HG03045 (cell line): ENCODE results near the gene LIPN.
"Not testable (repeated sequence)": the region's sequence is repeated elsewhere in the genome, so short reads cannot be mapped to it uniquely, and the experiment has no call there.

Experiments used
- ATAC-seq: cut with Tn5 transposase; IDR thresholded peaks from one replicate; pipeline ENCODE4 v1.9.1; 2021; ENCODE audit warnings: mild to moderate bottlenecking, moderate library complexity; ENCODE audit not compliant: unreplicated experiment

Gene LIPN, protein sequence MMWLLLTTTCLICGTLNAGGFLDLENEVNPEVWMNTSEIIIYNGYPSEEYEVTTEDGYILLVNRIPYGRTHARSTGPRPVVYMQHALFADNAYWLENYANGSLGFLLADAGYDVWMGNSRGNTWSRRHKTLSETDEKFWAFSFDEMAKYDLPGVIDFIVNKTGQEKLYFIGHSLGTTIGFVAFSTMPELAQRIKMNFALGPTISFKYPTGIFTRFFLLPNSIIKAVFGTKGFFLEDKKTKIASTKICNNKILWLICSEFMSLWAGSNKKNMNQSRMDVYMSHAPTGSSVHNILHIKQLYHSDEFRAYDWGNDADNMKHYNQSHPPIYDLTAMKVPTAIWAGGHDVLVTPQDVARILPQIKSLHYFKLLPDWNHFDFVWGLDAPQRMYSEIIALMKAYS

DNA sequence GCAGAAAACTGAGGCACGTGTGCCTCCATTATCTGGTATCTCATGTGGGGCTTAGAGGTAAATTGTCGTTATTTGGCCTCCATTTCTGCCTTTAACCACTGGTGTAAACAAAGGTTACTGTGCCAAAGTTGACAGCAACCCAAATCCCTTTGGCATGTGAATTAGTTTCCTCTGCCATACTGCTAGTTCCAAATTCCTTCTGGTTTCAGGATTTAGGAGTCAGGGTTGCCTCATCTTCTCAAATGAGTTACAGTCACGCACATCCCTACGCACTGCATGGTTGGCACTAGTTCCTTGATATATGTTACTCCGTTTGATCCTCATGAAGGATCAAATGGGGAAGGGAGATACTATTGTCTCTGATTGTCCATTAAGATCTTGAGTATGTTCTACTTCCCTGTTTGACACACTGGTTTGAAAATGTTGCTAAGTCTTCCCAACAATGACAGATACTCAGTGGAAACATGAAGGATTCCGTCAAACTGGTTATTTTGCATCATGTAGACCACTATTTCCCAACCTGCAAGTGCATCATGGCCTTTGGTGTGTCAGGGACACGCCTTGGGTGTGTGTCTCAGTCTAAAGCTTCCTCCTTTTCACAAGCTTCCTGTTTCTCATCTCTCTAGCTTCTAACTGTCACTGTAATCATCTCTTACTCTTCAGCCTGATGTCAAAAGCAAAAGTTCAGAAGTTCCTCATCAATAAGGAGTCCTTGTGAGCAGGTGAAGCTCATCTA lies at the start of gene LIPN:
LIPN (plus strand) TSS at position 655 of the 736 bp plus-strand sequence. CDS start 1,386 bp downstream, outside the sequence.
- ATAC-seq: no peak

DNA sequence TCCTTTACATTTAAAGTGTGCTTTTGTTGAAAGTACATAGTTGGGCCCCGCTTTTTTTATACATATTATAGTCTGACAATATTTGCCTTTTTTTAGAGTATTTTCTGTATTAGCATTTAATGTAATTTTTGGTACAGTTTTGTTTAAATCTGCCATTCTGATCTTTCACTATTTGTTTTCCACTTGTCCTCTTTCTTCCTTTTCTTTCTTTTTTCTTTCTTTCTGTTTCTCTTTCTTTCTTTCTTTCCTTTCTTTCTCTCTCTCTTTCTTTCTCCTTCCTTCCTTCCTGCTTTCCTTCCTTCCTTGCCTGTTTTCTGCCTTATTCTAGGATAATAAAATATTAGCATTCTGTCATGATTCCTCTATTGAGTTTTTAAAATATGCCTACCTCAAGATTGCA lies 44.3 kb upstream of the LIPN start:
- ATAC-seq: no peak

DNA sequence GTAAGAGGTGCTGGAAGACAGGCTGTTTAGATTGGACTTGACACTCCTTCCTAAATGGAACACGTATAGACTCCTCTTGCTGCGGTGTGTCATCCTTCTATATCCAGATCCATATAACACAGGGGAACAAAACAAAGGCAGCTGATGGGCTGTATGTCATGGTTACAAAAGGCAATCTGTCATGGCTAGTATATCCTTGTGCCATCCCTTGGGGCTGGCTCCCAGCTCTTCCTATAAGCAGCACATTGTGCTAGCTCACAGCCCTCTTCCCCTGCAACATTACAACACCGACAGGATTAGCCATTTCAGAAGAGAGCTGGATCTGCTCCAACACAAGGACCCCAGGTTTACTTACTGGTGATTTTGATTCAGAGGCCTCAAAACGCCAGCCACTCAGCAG lies 38.4 kb upstream of the LIPN start:
- ATAC-seq: no peak

DNA sequence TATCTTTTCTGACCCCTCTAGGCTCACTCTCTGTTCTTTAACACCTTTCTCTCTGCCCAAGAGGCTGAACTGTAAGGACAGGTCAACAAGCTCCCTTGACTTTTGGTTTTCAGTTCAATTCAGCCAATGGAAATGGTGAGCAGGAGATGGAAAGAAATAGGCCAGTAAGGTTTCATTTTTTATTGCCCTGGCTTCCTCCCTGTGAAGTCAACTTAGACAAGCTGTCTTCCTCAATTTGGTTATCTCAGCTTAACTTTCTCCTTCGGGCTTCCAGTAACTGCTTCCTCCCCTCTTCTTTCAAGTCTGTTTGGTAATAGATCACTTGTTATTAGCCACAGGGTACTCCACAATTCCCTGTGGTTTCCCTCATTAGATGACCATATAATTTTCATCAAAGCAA lies 34.0 kb upstream of the LIPN start:
- no peak for ATAC-seq

DNA sequence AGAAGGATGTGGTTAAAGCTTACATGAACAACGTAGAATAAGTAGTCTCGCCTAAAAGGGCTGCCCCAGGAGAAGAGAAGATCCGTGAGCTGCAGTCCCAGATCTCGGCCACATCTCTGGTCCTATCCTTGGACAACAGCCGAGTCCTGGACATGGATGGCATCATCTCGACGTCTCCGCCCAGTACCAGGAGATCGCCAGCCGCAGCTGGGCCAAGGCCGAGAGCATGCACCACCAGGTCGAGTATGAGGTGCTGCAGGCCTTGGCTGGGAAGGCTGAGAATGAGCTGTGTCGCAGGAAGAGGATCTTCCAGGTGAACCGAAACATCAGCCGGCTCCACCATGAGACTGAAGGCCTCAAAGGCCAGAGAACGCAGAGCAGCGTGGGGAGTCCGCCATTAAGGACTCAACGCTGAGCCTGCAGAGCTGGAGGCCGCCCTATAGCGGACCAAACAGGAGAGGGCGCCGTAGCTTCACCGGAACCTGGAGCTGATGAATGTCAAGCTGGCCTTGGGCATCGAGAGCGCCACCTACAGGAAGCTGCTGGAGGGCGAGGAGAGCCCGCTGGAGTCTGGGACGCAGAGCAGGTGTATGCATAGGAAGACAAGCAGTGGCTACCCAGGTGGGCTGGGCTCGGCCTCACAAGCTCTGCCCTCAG lies 31.6 kb upstream of the LIPN start:
- no peak for ATAC-seq

DNA sequence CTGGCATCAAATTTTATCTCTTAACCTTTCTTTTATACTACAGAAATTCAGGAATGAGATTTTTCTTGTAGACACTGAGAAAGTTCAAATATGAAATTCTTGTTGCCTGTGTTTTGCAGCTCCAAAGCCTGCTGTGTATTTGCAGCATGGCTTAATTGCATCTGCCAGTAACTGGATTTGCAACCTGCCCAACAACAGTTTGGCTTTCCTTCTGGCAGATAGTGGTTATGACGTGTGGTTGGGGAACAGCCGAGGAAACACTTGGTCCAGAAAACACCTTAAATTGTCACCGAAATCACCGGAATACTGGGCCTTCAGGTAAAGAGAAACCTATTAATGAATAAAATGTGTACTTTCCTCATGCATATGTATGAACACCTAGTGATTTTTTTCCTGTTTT lies 29.0 kb upstream of the LIPN start:
- no peak for ATAC-seq

DNA sequence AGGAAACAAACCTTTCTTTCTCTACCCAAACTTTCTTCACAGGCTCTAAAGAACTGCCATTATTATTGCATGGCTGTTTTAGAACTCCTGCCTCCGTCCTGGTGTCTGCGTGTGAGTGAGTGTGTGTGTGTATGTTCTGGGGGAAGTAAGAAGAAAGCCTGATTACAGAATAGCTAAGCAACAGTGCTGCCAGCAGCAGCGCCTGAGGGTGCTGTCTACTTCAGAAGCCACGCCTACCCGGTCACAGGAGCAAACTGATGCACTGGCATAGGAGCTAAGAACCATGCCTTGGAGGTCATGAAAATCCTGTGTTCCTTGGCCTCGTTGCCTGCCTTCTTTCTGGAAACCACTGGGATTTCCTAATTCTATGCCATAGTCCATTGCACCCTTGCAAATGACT lies 28.5 kb upstream of the LIPN start:
- ATAC-seq: no peak

DNA sequence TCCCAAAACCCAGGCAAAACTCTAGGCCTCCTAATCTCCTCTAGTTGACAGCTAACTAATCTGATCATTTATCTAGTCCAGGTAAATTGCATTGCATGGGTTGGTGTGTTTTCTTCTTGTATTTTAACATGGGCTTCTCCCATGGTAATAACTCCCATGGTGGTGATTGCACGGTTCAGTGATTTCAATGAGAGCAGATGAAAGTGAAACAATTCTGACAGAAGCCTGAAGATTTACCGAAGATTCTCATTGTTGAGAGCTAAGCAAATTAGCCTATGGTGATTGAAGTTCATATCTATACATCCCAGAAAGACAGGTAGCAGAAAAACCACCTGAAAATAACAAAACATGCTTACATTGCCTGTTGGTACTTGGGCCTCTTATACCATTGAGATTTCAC lies 26.6 kb upstream of the LIPN start:
- ATAC-seq: no peak

DNA sequence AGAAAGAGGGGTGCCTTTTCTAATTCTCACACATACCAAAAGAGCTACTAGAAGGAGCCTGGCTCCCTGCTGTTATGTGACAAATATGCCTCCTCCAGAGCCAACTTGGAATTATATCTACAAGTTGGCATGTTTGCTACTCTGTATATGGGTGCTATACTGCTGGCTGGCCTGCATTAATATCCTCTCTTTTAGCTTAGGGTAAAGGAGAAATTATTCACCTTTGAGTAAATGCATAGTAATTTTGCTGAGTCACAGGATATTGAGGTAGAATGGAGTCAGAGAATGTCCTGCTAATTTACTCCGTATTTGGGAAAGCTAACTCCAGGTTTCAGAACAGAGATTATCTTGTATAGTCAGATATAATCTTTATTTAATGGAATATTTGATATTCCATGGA lies 24.2 kb upstream of the LIPN start:
- ATAC-seq: no peak

DNA sequence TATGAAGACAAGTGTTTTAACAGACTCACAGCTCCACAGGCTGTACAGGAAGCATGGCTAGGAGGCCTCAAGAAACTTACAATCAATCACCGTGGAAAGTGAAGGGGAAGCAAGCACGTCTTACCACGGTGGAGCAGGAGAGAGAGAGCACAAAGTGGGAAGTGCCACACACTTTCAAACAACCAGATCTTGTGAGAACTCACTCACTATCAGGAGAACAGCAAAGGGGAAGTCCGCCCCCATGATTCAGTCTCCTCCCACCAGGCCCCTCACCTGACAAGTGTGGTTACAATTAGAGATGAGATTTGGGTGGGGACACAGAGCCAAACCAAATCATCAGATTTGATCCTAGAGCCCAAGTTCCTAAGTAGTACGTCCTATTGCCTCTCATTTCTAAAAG lies 17.9 kb upstream of the LIPN start:
- ATAC-seq: not testable (repeated sequence)

DNA sequence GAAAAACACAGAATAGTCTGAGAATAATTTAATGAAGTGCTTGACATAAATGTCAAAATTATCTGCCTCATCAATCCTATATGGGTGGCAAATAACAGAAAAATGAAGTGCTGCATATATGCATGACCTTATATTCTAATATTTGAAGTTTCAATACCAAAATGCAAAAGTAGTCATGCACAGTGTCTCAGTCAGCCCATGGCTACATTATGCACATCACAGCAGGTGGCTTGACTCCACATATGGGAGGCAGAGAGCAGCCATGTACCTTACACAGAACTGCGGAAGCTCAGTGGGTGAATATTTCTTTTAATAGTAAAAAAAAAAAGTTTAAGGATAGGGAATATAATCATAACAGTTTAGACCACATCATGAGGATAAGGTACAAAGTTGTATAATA lies 17.4 kb upstream of the LIPN start:
- no peak for ATAC-seq

DNA sequence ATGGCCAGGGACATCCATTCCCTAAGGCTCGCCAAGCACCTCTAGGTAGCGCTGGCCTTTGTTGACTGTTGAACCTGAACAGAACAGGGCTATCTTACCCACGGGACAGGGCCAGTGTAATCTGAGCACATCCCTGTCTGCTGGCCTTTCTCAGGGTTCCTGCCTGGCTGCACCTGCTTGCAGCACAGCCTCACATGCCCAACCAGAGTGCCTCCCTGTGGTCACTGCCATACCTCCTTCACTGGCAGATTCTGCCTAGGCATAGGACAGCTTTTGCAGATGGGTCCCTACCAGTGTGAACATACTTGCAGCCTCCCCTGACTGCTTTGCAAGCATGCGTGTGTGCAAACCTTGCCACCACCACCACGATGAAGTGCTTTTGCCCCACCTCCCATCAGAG lies 15.8 kb upstream of the LIPN start:
- ATAC-seq: no peak

DNA sequence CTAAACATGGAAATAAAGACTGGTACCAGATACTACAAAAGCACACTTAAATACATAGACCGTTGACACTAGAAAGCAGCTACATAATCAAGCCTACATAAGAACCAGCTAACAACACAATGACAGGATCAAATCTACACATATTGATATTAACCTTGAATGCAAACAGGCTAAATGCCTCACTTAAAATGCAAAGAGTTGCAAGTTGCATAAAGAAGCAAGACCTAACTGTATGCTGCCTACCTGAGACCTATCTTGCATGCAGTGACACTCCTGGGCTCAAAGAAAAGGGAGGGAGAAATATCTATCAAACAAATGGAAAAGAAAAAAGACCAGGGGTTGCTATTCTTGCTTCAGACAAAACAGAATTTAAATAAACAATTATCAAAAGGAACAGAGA lies 14.2 kb upstream of the LIPN start:
- no peak for ATAC-seq

DNA sequence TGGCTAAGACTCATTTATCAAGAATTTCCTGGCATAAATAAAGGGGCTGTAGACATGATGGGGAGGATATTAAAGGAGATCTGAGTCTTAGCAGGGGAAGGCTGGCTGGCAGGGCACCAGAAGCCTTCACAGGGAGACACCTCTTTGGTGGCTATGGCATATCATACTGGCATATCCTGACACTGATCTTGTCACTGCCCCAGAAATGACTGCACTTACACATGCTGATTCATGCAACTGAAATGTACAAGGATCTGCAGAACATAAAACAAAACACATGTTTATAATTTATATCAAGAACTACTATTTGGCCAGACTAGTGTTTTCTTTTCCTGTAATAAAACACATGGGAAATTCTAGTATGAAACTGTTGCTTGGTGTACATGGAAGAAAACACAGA lies 5.5 kb upstream of the LIPN start:
- ATAC-seq: no peak

DNA sequence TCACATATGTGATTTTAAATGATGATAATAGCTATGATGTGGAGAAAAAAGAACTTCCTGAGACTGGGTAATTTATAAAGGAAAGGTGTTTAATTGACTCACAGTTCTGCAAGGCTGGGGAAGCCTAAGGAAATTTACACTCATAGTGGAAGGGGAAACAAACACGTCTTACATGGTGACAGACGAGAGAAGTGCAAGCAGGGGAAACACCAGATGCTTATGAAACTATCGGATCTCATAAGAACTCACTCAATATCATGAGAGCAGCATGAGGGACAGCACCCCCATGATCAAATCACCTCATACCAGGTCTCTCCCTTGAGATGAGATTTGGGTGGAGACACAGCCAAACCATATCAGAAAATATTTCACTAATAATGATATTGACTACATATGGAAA lies 4.1 kb upstream of the LIPN start:
- ATAC-seq: no peak

DNA sequence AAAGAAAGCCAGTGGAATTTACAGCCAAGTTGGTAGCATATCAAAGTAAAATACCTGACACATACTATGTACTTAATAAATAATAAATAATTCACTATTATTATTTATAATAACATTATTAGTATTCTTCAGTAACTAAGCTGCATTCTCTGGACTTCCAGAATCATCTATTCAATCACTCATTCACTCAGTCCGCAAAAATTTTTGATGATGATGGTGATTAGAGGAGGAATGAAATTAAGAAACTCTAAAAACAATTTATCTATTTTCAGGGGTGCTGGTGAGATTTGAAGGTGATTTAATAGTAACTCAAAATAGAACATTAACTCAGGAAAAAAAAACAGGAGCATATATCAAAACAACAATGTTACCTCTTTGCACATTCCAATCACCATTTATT lies 3.2 kb upstream of the LIPN start:
- ATAC-seq: no peak

DNA sequence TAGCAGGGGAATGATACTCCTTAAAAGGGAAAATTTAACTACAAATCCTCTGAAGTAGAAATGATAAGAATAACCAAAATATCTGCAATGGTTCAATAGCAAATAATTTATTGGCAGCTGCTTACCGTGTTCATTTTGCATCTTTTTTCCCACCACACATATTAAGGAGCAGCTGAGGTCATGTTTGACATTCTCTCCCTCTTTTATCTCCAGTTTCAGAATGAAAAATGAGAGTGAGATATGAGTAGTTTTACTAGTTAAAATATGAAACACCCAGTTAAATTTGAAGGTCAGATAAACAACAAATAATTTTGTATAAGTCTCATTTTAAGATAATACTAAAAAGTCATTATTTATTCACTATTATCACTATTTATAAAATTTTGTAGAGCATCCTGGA lies 3.1 kb downstream of the LIPN start:
- no peak for ATAC-seq

DNA sequence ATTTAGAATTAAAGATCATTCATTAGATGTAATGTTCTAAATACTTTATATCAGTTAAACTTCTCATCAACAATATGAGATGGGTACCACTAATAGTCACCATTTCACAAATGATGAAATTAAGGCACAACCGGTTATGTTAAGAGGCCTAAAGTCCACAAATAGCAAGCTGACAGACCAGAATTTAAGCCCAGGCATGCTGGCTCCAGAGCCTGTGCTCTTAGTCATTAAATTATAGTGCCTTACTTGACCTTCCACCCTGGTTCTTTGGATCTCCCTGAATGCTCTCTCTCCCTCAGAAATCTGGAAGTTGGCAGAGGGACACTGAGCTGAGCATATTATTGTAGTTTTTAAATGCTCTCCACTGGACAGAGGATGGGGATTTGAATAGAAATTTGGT lies 3.6 kb downstream of the LIPN start:
- ATAC-seq: no peak

DNA sequence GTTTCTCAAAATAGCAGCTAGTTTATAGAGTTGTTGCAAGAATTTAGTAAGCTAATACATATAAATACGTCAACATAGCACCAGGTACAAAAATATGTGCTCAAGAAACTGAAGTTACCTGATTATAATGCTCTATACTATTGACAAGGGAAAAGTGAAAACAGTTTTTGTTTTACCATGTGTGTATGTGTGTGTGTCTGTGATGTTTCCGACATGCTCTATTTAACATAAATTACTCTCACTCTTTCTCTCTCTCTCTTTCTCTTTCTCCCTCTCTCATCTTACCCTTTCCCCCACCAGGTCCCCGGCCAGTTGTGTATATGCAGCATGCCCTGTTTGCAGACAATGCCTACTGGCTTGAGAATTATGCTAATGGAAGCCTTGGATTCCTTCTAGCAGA lies 4.3 kb downstream of the LIPN start:
- no peak for ATAC-seq

DNA sequence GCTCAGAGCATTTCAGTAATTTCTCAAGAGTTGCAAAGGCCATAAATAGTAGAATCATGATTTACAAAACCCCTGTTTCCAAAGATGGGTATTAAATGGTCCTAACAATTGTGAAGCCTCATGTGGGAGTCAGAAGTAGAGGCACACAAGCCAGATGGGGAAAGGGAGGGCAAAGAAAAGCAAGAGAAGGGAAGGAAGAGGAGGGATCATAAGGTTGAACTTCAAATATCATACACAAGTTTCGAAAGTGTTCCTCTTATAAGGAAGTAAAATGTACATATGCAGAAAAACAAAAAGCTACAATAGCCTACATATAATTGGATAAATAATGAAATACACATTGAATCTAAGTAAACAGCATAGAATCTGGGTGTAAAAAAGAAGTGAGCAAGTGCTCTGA lies 6.0 kb downstream of the LIPN start:
- ATAC-seq: no peak

DNA sequence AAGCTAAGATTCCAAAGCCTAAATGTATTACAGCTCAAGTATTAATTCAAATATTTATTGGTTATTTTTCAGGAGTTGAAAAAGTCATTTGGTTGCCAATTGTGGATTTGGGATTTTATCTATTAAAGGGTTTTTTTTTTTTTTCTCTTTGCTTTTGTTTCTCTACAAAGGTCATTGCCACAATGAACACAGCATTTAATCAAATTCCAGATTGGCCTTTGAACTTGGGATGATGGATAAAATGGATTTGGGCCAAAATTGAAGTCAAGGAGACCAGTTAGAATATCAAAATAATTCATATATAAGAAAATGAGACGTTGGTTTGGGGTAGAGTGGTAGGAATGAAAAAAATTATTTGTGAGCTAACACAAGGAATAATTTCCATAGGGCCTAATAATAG lies 9.6 kb downstream of the LIPN start:
- no peak for ATAC-seq

DNA sequence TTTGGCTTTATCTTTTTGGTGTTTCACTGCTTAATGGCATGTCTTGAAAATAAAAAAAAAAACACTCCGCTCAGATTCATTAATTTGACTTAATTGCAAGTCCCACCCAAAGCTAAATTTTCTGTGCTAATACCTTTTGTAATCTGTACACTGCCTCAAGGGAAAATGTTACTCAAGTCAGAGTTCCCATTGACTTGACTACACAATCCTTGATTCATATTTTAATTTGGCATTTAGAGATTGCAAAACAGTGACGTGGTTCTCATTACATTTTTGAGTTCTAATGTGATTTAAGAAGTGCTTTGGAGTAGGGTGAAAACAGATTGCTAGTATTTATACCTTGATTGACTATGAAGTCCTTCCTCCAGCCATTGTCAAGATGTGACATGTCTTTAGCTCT lies 21.4 kb downstream of the LIPN start:
- ATAC-seq: no peak
